SK-N-SH (cell line): Measurements from ENCODE around the gene WNT16. TPM values are rescaled to one million over a fixed set of nuclear protein-coding genes. Genes with fewer than 3 reads are reported as not detected.

Source experiments
- CTCF ChIA-PET: fragments of 300-600, 350-600 bp; formaldehyde crosslinking; extraction: SDS; loops from one replicate; lab custom pipeline; 2021; lab: Yijun Ruan, JAX
- POLR2A ChIA-PET: fragments of 350-600 bp; sonication (Branson Sonifier 250); formaldehyde crosslinking; extraction: SDS; loops from one replicate; lab custom pipeline; 2020; ENCODE audit warnings: antibody characterized with exemption, inconsistent platforms; lab: Yijun Ruan, JAX
- DNase-seq: peaks from one replicate; pipeline ENCODE4 v3.0.0; 2012
- H2AFZ ChIP-seq: fragments of 200-600 bp; sonication (generic); 2 replicates; pipeline ENCODE4 v1.8.1; 2016; ENCODE audit warnings: antibody characterized with exemption, mild to moderate bottlenecking, low read depth
- H3F3A ChIP-seq: fragments of 200-600 bp; sonication (generic); replicated peaks from 2 replicates; pipeline ENCODE3; 2016; ENCODE audit warnings: antibody characterized with exemption, mild to moderate bottlenecking; ENCODE audit not compliant: insufficient read depth
- H3K27ac ChIP-seq, 2 experiments: fragments of 200-500 bp in 1 of 2; fragments of 200-600 bp in 1 of 2; sonication (Bioruptor generic) in 1 of 2; sonication (generic), shearing (Covaris generic) in 1 of 2; 2 replicates each; pipeline versions ENCODE4 v1.5.1 to v1.6.1; 2014 to 2016; ENCODE audit warnings: low read depth in 2 of 2, inconsistent platforms in 1 of 2, low read length in 1 of 2, mild to moderate bottlenecking in 1 of 2, mixed read lengths in 1 of 2
- H3K27me3 ChIP-seq: fragments of 200-600 bp; sonication (generic), shearing (Covaris generic); 2 replicates; pipeline ENCODE4 v1.6.1; 2016; ENCODE audit warnings: mixed run types; ENCODE audit not compliant: insufficient read depth
- H3K36me3 ChIP-seq, 2 experiments: fragments of 200-500 bp in 1 of 2; fragments of 200-600 bp in 1 of 2; sonication (Bioruptor generic) in 1 of 2; sonication (generic) in 1 of 2; replicated peaks in 1 of 2; 2 replicates each; pipeline versions ENCODE3 to v1.5.1; 2014 to 2016; ENCODE audit warnings: low read length in 1 of 2, mild to moderate bottlenecking in 1 of 2; ENCODE audit not compliant: insufficient read depth in 2 of 2, control insufficient read depth in 1 of 2
- H3K4me1 ChIP-seq, 2 experiments: fragments of 200-500 bp in 1 of 2; fragments of 200-600 bp in 1 of 2; sonication (Bioruptor generic) in 1 of 2; sonication (generic), shearing (Covaris generic) in 1 of 2; 2 replicates each; pipeline versions ENCODE4 v1.5.1 to v1.6.1; 2014 to 2016; ENCODE audit warnings: low read depth in 1 of 2, low read length in 1 of 2, mixed run types in 1 of 2; ENCODE audit not compliant: insufficient read depth in 2 of 2, control insufficient read depth in 1 of 2
- H3K4me2 ChIP-seq: fragments of 200-600 bp; sonication (generic), shearing (Covaris generic); 2 replicates; pipeline ENCODE4 v1.6.1; 2017; ENCODE audit warnings: mixed run types
- H3K4me3 ChIP-seq, 2 experiments: fragments of 200-500 bp in 1 of 2; fragments of 200-600 bp in 1 of 2; sonication (Bioruptor generic) in 1 of 2; sonication (generic), shearing (Covaris generic) in 1 of 2; 2 replicates each; pipeline versions ENCODE4 v1.5.1 to v1.8.1; 2014 to 2016; ENCODE audit warnings: low read depth in 2 of 2, inconsistent platforms in 1 of 2, low read length in 1 of 2, mild to moderate bottlenecking in 1 of 2, mixed read lengths in 1 of 2, moderate library complexity in 1 of 2
- H3K79me2 ChIP-seq: fragments of 200-600 bp; sonication (generic); 2 replicates; pipeline ENCODE4 v1.8.1; 2017; ENCODE audit warnings: mild to moderate bottlenecking; ENCODE audit not compliant: insufficient read depth
- H3K9ac ChIP-seq: fragments of 200-600 bp; sonication (generic); 2 replicates; pipeline ENCODE4 v1.6.1; 2017; ENCODE audit warnings: mixed run types
- H3K9me2 ChIP-seq: fragments of 200-600 bp; sonication (generic); 2 replicates; pipeline ENCODE4 v1.6.1; 2017; ENCODE audit warnings: mixed run types
- H3K9me3 ChIP-seq: fragments of 200-600 bp; sonication (generic); 2 replicates; pipeline ENCODE4 v1.6.1; 2017; ENCODE audit warnings: mixed run types, mild to moderate bottlenecking, moderate library complexity
- H4K20me1 ChIP-seq: fragments of 200-600 bp; sonication (generic); 2 replicates; pipeline ENCODE4 v1.6.1; 2017; ENCODE audit warnings: mild to moderate bottlenecking, mixed run types; ENCODE audit not compliant: insufficient read depth
- CHD2 ChIP-seq: fragments of 150-350 bp; IDR thresholded peaks from 2 replicates; pipeline ENCODE4 v1.6.1; 2018; ENCODE audit warnings: low read length; ENCODE audit not compliant: partially characterized antibody
- ELF1 ChIP-seq: IDR thresholded peaks from 2 replicates; pipeline ENCODE4 v1.4.0; 2012
- EP300 ChIP-seq, 2 experiments: IDR thresholded peaks; 2 replicates each; pipeline versions ENCODE4 v1.4.0 to v1.6.1; 2012; ENCODE audit warnings: borderline replicate concordance in 1 of 2, low read depth in 1 of 2, low read length in 1 of 2
- EZH2phosphoT487 ChIP-seq: fragments of 200-600 bp; sonication (generic); IDR thresholded peaks from 2 replicates; pipeline ENCODE4 v1.6.1; 2017; ENCODE audit warnings: low read depth, mixed run types, mild to moderate bottlenecking, antibody characterized with exemption, moderate library complexity, borderline replicate concordance
- FOSL2 ChIP-seq: IDR thresholded peaks from 2 replicates; pipeline ENCODE4 v1.4.0; 2012; ENCODE audit warnings: low read depth, mild to moderate bottlenecking, moderate library complexity, borderline replicate concordance
- FOXJ3 ChIP-seq: sonication (generic); formaldehyde crosslinking; IDR thresholded peaks from 2 replicates; pipeline ENCODE4 v1.5.1; 2020; ENCODE audit warnings: mild to moderate bottlenecking, missing genetic modification reagents
- GABPA ChIP-seq: IDR thresholded peaks from 2 replicates; pipeline ENCODE4 v1.4.0; 2012; ENCODE audit warnings: low read depth, mild to moderate bottlenecking
- GATA2 ChIP-seq: sonication (generic); formaldehyde crosslinking; IDR thresholded peaks from 2 replicates; pipeline ENCODE4 v1.5.0; 2020; ENCODE audit warnings: mild to moderate bottlenecking, missing genetic modification reagents
- JUND ChIP-seq: IDR thresholded peaks from 2 replicates; pipeline ENCODE4 v1.4.0; 2012
- MAX ChIP-seq: IDR thresholded peaks from 2 replicates; pipeline ENCODE4 v1.4.0; 2012; ENCODE audit warnings: low read depth
- MEF2A ChIP-seq: IDR thresholded peaks from 2 replicates; pipeline ENCODE4 v1.4.0; 2012; ENCODE audit warnings: low read depth, borderline replicate concordance
- NRF1 ChIP-seq: IDR thresholded peaks from 2 replicates; pipeline ENCODE4 v1.6.1; 2012; ENCODE audit warnings: low read depth, mild to moderate bottlenecking, low read length
- PBX3 ChIP-seq: IDR thresholded peaks from 2 replicates; pipeline ENCODE4; 2012
- RCOR1 ChIP-seq: fragments of 150-350 bp; IDR thresholded peaks from 2 replicates; pipeline ENCODE4 v1.6.1; 2017; ENCODE audit warnings: antibody characterized with exemption, low read length
- REST ChIP-seq: IDR thresholded peaks from 2 replicates; pipeline ENCODE4 v1.6.1; 2012; ENCODE audit warnings: mild to moderate bottlenecking, low read depth, low read length, moderate library complexity
- RXRA ChIP-seq: IDR thresholded peaks from 2 replicates; pipeline ENCODE4 v1.4.0; 2012; ENCODE audit warnings: low read depth, mild to moderate bottlenecking, borderline replicate concordance
- SIN3A ChIP-seq: IDR thresholded peaks from 2 replicates; pipeline ENCODE4 v1.6.1; 2012; ENCODE audit warnings: low read depth, mild to moderate bottlenecking, low read length, moderate library complexity, borderline replicate concordance
- SMC3 ChIP-seq: IDR thresholded peaks from 2 replicates; pipeline ENCODE4 v1.6.1; 2012; ENCODE audit warnings: low read depth, low read length, improper control_type of control experiment
- TCF12 ChIP-seq: IDR thresholded peaks from 2 replicates; pipeline ENCODE4 v1.4.0; 2012
- TEAD4 ChIP-seq: IDR thresholded peaks from 2 replicates; pipeline ENCODE4 v1.4.0; 2012; ENCODE audit warnings: mild to moderate bottlenecking, borderline replicate concordance; ENCODE audit not compliant: insufficient read depth
- USF1 ChIP-seq: IDR thresholded peaks from 2 replicates; pipeline ENCODE4 v1.4.0; 2012; ENCODE audit warnings: low read depth, borderline replicate concordance
- ZBTB33 ChIP-seq: IDR thresholded peaks from 2 replicates; pipeline ENCODE4 v1.4.0; 2012; ENCODE audit warnings: low read depth, borderline replicate concordance
- WGBS: methylation state at CpG from one replicate; pipeline ENCODE4 v1.1.6; 2017; ENCODE audit warnings: low lambda C conversion rate; 5-methylcytosine and 5-hydroxymethylcytosine counted together
- polyA plus RNA-seq, 3 experiments: library from polyadenylated mRNA; depleted of rRNA; stranded (reverse); fragments of >200 nt; gene quantifications; 2 replicates each; pipeline ENCODE4 v1.2.3, GENCODE V29; 2012

Gene WNT16
- polyA plus RNA-seq, 1 of the 3 experiments (the other 2 are of a cell fraction) = 0.05 TPM

GRCh38 chr7:121282129-121282528 lies 46.7 kb upstream of the WNT16 start:
- ChIA-PET CTCF (no interaction called here), POLR2A (no interaction called here)
- peaks cover 0 to 8% of the 10 kb centered on the region in 2 experiments; a peak in 2 of 4 replicates for H3K4me1 ChIP-seq
- no peaks in the 10 kb centered on the region for H3F3A ChIP-seq
- TF ChIP-seq FOXJ3 (CRISPR knock-in tag) = no peak
- TF ChIP-seq ELF1 = no peak
- TF ChIP-seq NRF1 = no peak
- no peak for TF ChIP-seq SMC3
- no peak for TF ChIP-seq MAX
- no peak overlapping the region for H3K4me3 ChIP-seq
- H3K9me3 ChIP-seq = no peaks in the 10 kb centered on the region
- no peaks in the 10 kb centered on the region for H3K27me3 ChIP-seq
- H3K27ac ChIP-seq = no peak overlapping the region
- WGBS = 43% methylated on average over 3 of the region's 3 CpGs
- DNase-seq = no peak
- no peaks in the 10 kb centered on the region for H4K20me1 ChIP-seq
- no peaks in the 10 kb centered on the region for H3K79me2 ChIP-seq
- H3K9me2 ChIP-seq = no peaks in the 10 kb centered on the region
- no peaks in the 10 kb centered on the region for H3K36me3 ChIP-seq
- H3K9ac ChIP-seq = no peak overlapping the region
- no peak overlapping the region for H2AFZ ChIP-seq
- no peak overlapping the region for H3K4me2 ChIP-seq

- Histone ChIP-seq H3K4me1 (peaks cover 0 to 4% of the 10 kb centered on the region in 2 experiments; a peak in 1 of 4 replicates), H3K9ac (no peak overlapping the region), H3K9me3 (no peaks in the 10 kb centered on the region), H3K9me2 (no peaks in the 10 kb centered on the region), H3K27me3 (no peaks in the 10 kb centered on the region), H3F3A (peaks cover 6% of the 10 kb centered on the region), H3K27ac (no peak overlapping the region), H3K79me2 (no peaks in the 10 kb centered on the region), H3K4me2 (no peak overlapping the region), H3K4me3 (no peak overlapping the region), H3K36me3 (no peaks in the 10 kb centered on the region), H4K20me1 (no peaks in the 10 kb centered on the region), H2AFZ (no peak overlapping the region)
- ChIA-PET CTCF (no interaction called here), POLR2A (no interaction called here)
- DNase-seq = no peak
- WGBS = 65% methylated on average over 1 of the region's 1 CpG
- TF ChIP-seq EP300 (IDR thresholded peaks at IDR 0.05; ENCODE audit: borderline replicate concordance in 1 of 2, low read depth in 1 of 2, low read length in 1 of 2) (no peak), USF1 (no peak), ZBTB33 (no peak), MEF2A (no peak), RCOR1 (no peak), TEAD4 (no peak), PBX3 (no peak), TCF12 (no peak), GATA2 (no peak), CHD2 (no peak), ELF1 (no peak), GABPA (no peak), JUND (no peak), SIN3A (no peak), RXRA (no peak), FOSL2 (no peak), EZH2phosphoT487 (no peak), REST (no peak)
Observed at GRCh38 chr7:121285066-121285667, 43.6 kb upstream of the WNT16 start.
